HUES48 (cell line): ENCODE data around the gene C8B.

ENCODE experiments used
- H3K27ac ChIP-seq: one replicate; pipeline ENCODE4 v1.7.0; 2013; ENCODE audit warnings: low read depth, low read length, inconsistent platforms
- H3K27me3 ChIP-seq: 2 replicates; pipeline ENCODE4 v1.6.1; 2013; ENCODE audit warnings: mild to moderate bottlenecking, low read length; ENCODE audit not compliant: control insufficient read depth, insufficient read depth
- H3K36me3 ChIP-seq: 2 replicates; pipeline ENCODE4 v1.6.1; 2013; ENCODE audit warnings: low read length; ENCODE audit not compliant: control insufficient read depth, insufficient read depth
- H3K4me1 ChIP-seq: 2 replicates; pipeline ENCODE4 v1.6.1; 2013; ENCODE audit warnings: mild to moderate bottlenecking, low read length; ENCODE audit not compliant: control insufficient read depth, insufficient read depth
- H3K4me3 ChIP-seq: 2 replicates; pipeline ENCODE4 v1.5.1; 2013; ENCODE audit warnings: mild to moderate bottlenecking, low read depth, low read length
- H3K9ac ChIP-seq: 2 replicates; pipeline ENCODE4 v1.6.1; 2013; ENCODE audit warnings: mild to moderate bottlenecking, low read depth, low read length, moderate library complexity
- H3K9me3 ChIP-seq: 2 replicates; pipeline ENCODE4 v1.6.1; 2013; ENCODE audit warnings: low read length; ENCODE audit not compliant: control insufficient read depth, insufficient read depth

C8B gene

GRCh38 chr1:56931686-56932085 is 34.1 kb downstream of the C8B start:
- no peak overlapping the region for H3K9ac ChIP-seq
- no peaks in the 10 kb centered on the region for H3K27me3 ChIP-seq
- no peak overlapping the region for H3K4me3 ChIP-seq
- no peaks in the 10 kb centered on the region for H3K36me3 ChIP-seq
- peaks cover 19% of the 10 kb centered on the region for H3K4me1 ChIP-seq
- H3K9me3 ChIP-seq = no peaks in the 10 kb centered on the region
- H3K27ac ChIP-seq = no peak overlapping the region

- Histone ChIP-seq H3K27ac (no peak overlapping the region), H3K27me3 (no peaks in the 10 kb centered on the region), H3K4me3 (no peak overlapping the region), H3K4me1 (peaks cover 19% of the 10 kb centered on the region), H3K36me3 (no peaks in the 10 kb centered on the region), H3K9ac (no peak overlapping the region), H3K9me3 (no peaks in the 10 kb centered on the region)
Measured at GRCh38 chr1:56931211-56931610, 34.6 kb downstream of the C8B start.

GRCh38 chr1:56929492-56929891 is 36.3 kb downstream of the C8B start:
- Histone ChIP-seq H3K9me3 (no peaks in the 10 kb centered on the region), H3K4me3 (no peak overlapping the region), H3K9ac (no peak overlapping the region), H3K36me3 (no peaks in the 10 kb centered on the region), H3K4me1 (peaks cover 26% of the 10 kb centered on the region), H3K27ac (no peak overlapping the region), H3K27me3 (no peaks in the 10 kb centered on the region)

DNA sequence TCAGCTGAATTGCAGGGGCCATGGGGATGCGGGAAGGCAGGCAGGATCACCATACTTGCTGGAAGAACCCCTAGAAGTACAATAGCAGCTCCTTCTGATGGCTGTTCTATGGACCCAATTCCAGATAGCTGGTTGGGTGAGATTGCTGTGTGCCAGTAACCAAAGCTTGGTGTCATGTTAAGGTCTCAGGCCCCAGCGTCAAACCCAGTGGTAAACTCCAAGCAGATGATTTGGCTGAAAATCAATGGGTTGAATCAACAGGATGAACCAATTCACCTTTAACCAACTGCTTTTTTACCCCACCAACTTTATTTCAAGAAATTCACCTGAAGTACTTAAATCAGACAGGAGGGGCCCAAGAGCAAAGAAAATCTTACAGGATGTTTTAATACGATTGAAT is 37.8 kb downstream of the C8B start:
- Histone ChIP-seq H3K27ac (no peak overlapping the region), H3K4me3 (no peak overlapping the region), H3K4me1 (peaks cover 29% of the 10 kb centered on the region), H3K9me3 (no peaks in the 10 kb centered on the region), H3K27me3 (no peaks in the 10 kb centered on the region), H3K9ac (no peak overlapping the region), H3K36me3 (no peaks in the 10 kb centered on the region)

DNA sequence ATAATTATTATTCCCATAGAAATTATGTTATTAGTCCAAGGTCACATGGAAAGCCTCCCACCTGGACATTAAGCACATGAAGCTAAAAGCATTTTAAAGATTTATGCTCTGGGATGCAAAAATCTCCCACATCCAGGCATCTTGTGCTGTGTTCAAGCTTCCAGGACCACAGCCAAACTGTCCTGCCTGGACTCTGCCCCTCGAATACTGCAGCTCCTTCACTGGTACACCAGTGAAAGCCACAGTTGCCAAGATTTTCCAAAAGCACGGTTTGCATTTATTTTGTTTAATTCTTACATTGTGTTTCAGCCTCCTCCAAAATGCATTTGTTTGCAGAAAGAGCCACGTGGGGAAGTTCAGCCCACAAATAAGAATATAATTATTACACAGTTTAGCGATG is 38.6 kb downstream of the C8B start:
- H3K4me1 ChIP-seq = peaks cover 29% of the 10 kb centered on the region

DNA sequence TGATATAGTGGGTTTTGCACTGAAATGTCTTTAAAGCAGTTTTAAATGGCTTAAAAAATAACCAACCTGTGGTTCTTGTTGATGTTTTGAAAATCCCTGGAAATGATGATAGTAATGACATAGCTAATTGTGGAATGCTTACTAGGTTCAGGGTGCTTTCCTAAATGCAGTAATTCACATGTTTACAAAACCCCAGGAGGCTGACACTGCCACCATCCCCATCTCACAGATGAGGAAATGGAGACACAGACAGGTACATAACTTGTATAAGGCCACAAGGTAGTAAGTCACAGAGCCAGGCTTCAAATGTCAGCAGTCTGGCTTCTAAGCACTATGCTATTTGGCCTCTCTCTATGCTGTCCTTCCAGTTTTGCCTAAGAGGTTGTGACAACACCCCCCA is 40.6 kb downstream of the C8B start:
- H3K4me3 ChIP-seq = no peak overlapping the region
- no peaks in the 10 kb centered on the region for H3K36me3 ChIP-seq
- H3K9me3 ChIP-seq = no peaks in the 10 kb centered on the region
- H3K27ac ChIP-seq = no peak overlapping the region
- H3K9ac ChIP-seq = no peak overlapping the region
- H3K4me1 ChIP-seq = peaks cover 18% of the 10 kb centered on the region
- H3K27me3 ChIP-seq = no peaks in the 10 kb centered on the region

More for the DNA sequence above, 38.6 kb downstream of the C8B start:
- no peaks in the 10 kb centered on the region for H3K36me3 ChIP-seq
- no peak overlapping the region for H3K9ac ChIP-seq
- no peak overlapping the region for H3K27ac ChIP-seq
- H3K4me3 ChIP-seq = no peak overlapping the region
- H3K27me3 ChIP-seq = no peaks in the 10 kb centered on the region
- no peaks in the 10 kb centered on the region for H3K9me3 ChIP-seq

GRCh38 chr1:56924116-56924515 is 41.7 kb downstream of the C8B start:
- Histone ChIP-seq H3K27ac (no peak overlapping the region), H3K27me3 (no peaks in the 10 kb centered on the region), H3K9me3 (no peaks in the 10 kb centered on the region), H3K4me1 (peaks cover 18% of the 10 kb centered on the region), H3K4me3 (no peak overlapping the region), H3K36me3 (no peaks in the 10 kb centered on the region), H3K9ac (no peak overlapping the region)

DNA sequence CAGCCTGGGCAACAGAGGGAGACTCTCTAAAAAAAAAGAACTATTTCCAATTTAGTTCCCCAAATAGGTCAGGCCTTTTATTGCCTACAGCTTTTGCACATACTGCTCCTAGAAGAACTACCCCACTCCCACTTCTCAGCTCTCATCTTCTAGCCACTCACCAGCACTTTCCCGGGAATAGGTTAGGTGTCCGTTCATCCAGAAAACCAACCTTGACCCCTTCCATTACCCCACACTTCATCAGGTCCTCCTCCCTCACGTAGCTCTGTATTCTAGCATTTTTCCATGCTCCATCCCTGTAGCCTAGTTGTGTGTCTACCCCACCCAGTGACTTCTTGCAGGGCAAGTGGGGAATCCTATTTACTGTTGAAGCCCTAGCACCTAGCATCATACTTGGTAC is 42.6 kb downstream of the C8B start:
- Histone ChIP-seq H3K27me3 (no peaks in the 10 kb centered on the region), H3K4me1 (peaks cover 18% of the 10 kb centered on the region), H3K36me3 (no peaks in the 10 kb centered on the region), H3K9ac (no peak overlapping the region), H3K4me3 (no peak overlapping the region), H3K27ac (no peak overlapping the region), H3K9me3 (no peaks in the 10 kb centered on the region)

- Histone ChIP-seq H3K9ac (no peak overlapping the region), H3K36me3 (no peaks in the 10 kb centered on the region)
Measured at GRCh38 chr1:56922507-56922906, 43.3 kb downstream of the C8B start.

GRCh38 chr1:56922070-56922469 is 43.7 kb downstream of the C8B start:
- H3K9ac ChIP-seq = no peak overlapping the region
- no peaks in the 10 kb centered on the region for H3K36me3 ChIP-seq
- no peak overlapping the region for H3K4me3 ChIP-seq
- no peaks in the 10 kb centered on the region for H3K27me3 ChIP-seq
- no peak overlapping the region for H3K27ac ChIP-seq
- H3K9me3 ChIP-seq = no peaks in the 10 kb centered on the region
- peaks cover 18% of the 10 kb centered on the region for H3K4me1 ChIP-seq

More at GRCh38 chr1:56922507-56922906, 43.3 kb downstream of the C8B start:
- Histone ChIP-seq H3K4me1 (peaks cover 18% of the 10 kb centered on the region), H3K4me3 (no peak overlapping the region), H3K27ac (no peak overlapping the region), H3K27me3 (no peaks in the 10 kb centered on the region), H3K9me3 (no peaks in the 10 kb centered on the region)

DNA sequence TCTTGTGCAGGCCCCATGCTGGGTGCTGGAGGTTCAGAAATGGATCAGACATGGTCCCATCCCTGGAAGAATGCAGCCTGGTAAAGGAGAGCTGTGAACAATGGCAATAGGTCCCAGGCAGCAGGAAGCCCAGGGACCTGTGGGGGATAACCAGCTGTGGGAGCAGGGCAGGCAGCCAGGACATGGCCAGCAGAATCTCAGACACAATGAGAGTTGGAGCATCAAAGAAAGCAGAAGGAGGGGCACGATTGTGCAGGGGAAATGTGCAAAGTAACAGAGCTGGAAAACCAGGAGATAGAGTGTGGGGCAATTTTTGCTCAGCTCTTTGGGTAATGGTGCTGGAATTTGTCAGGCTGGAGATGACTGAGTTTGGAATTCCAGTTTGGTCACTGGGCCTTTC is 44.3 kb downstream of the C8B start:
- H3K4me3 ChIP-seq = no peak overlapping the region

DNA sequence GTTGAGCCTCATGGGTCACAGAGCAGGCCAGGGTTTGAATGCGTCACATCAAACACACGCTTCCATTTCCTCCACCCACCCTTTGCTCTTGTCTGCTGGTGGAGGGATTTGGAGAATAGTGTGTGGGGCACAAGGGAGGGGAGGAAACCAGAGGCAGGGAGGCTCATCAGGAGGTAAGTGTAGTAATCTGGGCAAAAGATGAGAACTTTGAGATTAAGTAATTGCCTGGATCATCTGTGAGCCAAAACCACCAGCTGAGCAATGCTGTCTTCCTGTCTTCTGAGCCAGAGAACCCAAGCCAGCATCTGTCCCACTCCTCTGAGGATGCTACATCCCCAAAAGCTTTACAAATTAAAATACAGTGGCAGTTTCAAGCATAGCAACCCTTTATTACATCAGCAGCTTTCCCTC is 45.2 kb downstream of the C8B start:
- Histone ChIP-seq H3K9ac (no peak overlapping the region), H3K27ac (no peak overlapping the region), H3K27me3 (no peaks in the 10 kb centered on the region), H3K36me3 (no peaks in the 10 kb centered on the region), H3K4me1 (peaks cover 14% of the 10 kb centered on the region), H3K9me3 (no peaks in the 10 kb centered on the region), H3K4me3 (no peak overlapping the region)

More for the DNA sequence above, 44.3 kb downstream of the C8B start:
- H3K27me3 ChIP-seq = no peaks in the 10 kb centered on the region
- no peaks in the 10 kb centered on the region for H3K9me3 ChIP-seq
- H3K9ac ChIP-seq = no peak overlapping the region
- H3K36me3 ChIP-seq = no peaks in the 10 kb centered on the region
- H3K27ac ChIP-seq = no peak overlapping the region
- H3K4me1 ChIP-seq = peaks cover 18% of the 10 kb centered on the region
